Omental fat pad (tissue), 4 donors: ENCODE data around the gene CAPN3. TPM values are rescaled to one million over a fixed set of nuclear protein-coding genes. Genes with fewer than 3 reads are reported as not detected.

Experiments
- ATAC-seq: fragments of 150-250 bp; one replicate; pipeline ENCODE4 v1.9.1; 2016; ENCODE audit warnings: mild to moderate bottlenecking, moderate library complexity; ENCODE audit not compliant: low FRiP score
- DNase-seq: peaks from one replicate; pipeline ENCODE4 v3.0.0-alpha.2; 2019; ENCODE audit warnings: low spot score
- CTCF ChIP-seq, 3 donors: fragments of 450-650 bp; IDR thresholded peaks; one replicate each; pipeline ENCODE4 v1.5.1; 2016 to 2017; ENCODE audit warnings: antibody characterized with exemption in 3 of 3, mild to moderate bottlenecking in 3 of 3, moderate library complexity in 2 of 3
- total RNA-seq, 4 donors: library from RNA; depleted of rRNA; stranded (reverse); fragments of >200 nt; gene quantifications; one replicate each; pipeline ENCODE4 v1.1.0, GENCODE V29; 2016

The CAPN3 gene
- total RNA-seq, 4 donors from 2014 or later: 7.5 to 25.4 (median 10.4) TPM

DNA sequence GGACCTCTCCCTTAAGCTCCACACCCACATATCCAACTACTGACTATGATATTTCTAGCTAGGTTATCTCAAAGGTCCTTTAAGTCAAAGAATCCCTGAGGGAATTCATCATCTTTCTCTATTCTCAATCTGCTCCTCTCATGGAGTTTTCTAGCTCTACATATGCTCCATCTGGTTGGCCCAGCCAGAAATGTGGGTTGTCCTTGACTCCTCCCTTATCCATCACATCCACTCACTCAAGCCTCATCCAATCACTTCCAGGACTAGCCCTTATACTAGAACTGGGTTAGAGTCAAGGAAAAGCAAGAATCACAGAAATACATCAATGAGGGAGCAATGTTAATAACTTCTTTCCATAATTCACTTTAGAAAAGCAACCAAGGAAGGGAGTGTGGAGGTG, 86.2 kb downstream of the CAPN3 start:
- no peak for ATAC-seq

DNA sequence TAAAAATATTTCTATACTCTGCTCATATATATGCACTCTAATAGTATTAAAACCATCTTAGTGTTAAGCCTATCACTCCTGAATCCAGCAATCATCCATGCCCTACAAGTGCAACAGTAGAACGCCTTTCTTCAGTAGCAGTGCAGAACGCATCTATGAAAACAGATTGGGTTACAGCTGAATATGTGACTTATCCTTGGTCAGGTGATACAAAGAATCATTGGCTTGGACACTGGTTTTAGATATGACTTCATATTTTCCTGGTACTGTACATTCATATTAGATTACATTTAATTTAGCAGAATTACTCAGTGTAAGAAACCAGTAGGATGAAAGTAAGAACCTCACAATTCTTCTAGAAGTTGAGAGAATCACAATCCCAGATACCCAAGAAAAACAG, 88.3 kb downstream of the CAPN3 start:
- ATAC-seq: no peak
- no peak for TF ChIP-seq CTCF (IDR thresholded peaks at IDR 0.05)

More for the DNA sequence above, 86.2 kb downstream of the CAPN3 start:
- no peak for DNase-seq
- no peak for TF ChIP-seq CTCF (IDR thresholded peaks at IDR 0.05)

GRCh38 chr15:42448281-42448680, 89.0 kb downstream of the CAPN3 start:
- DNase-seq: no peak
- no peak for TF ChIP-seq CTCF (IDR thresholded peaks at IDR 0.05)
- no peak for ATAC-seq

More for the DNA sequence above, 88.3 kb downstream of the CAPN3 start:
- DNase-seq: no peak

DNA sequence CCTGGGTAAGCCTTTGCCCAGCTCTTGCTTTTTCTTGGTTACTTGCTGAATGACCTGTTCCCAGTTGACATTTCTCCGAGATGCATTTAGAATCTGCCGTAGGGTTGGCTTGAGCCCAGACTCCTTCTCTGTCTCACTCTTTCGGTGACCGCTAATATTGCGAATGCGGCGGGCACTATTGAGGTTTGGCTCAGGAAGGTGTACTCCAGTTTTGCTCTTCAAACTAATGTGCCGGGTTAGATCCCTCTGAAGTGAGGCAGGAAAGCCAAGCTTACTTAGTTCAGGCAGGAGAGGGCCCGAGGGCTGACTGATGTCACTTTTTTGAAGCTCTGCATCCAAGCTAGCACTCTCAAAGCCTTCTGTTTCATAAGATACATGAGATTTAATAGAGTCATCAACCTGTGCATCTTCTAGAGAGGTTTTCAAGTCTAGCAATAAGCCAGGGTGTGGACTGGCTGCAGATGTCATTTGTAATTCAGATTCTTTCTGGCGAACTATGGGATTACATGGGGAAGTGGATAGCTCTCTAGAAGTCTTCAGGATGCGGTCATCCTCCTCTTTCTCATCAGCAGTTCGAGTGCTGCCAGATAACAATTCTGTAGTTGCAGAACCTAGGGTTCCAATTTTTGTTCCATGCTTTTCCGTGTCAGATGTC, 90.6 kb downstream of the CAPN3 start:
- ATAC-seq (no peak), DNase-seq (no peak)
- no peak for TF ChIP-seq CTCF (IDR thresholded peaks at IDR 0.05)

DNA sequence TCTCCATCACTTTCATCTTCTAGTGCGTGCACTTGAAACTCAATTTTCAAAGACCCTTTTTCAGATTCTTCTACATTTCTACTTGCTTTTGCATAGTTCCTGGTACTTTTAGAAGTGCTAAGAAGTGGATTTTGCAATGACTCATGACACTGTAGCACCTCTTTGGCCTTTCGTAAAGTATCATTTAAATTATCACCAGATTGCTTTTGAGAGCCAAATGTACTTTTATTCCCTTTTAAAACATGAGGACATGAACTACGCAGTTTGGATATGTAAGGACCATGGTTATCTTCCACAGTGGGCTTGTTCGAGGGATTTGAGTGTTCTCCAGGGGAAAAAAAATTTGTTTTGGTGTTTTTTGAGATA, 91.1 kb downstream of the CAPN3 start:
- DNase-seq (no peak), ATAC-seq (no peak)
- TF ChIP-seq CTCF (IDR thresholded peaks at IDR 0.05): no peak

- no peak for TF ChIP-seq CTCF (IDR thresholded peaks at IDR 0.05)
- ATAC-seq: no peak
Observed at GRCh38 chr15:42453826-42454225, 94.5 kb downstream of the CAPN3 start.

DNA sequence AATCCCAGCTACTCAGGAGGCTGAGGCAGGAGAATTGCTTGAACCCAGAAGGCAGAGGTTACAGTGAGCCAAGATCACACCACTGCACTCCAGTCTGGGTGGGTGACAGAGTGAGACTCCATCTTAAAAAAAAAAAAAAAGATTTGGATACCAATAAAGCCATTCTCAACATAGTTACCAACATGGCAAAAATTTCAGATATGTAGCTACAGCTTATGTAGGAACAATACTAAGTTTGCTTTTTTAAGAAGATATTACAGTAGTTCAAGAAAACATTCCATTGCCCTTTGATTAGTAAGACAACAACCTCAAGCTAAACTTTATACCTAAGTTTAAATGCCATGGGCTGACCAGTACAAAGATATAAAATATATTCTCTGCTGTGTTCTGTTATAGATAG, 97.2 kb downstream of the CAPN3 start:
- no peak for TF ChIP-seq CTCF (IDR thresholded peaks at IDR 0.05)
- ATAC-seq (no peak), DNase-seq (no peak)

More at GRCh38 chr15:42453826-42454225, 94.5 kb downstream of the CAPN3 start:
- no peak for DNase-seq
